Measurements from ENCODE around the gene PELI2. TPM values are rescaled to one million over a fixed set of nuclear protein-coding genes. Genes with fewer than 3 reads are reported as not detected.

The PELI2 gene
- total and polyA plus RNA-seq, 2 experiments from 2014 or later, result 8.0 to 24.5 TPM

DNA sequence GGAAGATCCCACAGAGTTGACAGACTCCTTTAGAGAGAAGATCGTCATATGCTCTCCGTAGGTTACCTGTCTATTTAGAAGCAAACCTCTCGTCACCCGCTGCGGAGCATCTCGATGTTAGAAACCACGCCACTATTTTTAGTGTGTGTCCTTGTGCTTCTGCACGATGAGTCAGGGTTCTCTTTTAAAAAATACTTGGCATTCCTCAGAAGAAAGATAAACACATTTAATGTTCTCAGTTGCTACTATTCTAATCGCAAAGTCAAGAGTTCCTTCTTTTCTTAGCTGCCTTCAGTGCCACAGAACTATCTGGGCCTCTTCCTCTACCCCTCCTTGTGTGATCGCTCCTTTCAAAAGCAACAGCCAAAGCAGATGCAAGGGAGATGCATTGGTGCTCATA is 192.4 kb downstream of the PELI2 start (continued):
- TF ChIP-seq, protein P1, sequence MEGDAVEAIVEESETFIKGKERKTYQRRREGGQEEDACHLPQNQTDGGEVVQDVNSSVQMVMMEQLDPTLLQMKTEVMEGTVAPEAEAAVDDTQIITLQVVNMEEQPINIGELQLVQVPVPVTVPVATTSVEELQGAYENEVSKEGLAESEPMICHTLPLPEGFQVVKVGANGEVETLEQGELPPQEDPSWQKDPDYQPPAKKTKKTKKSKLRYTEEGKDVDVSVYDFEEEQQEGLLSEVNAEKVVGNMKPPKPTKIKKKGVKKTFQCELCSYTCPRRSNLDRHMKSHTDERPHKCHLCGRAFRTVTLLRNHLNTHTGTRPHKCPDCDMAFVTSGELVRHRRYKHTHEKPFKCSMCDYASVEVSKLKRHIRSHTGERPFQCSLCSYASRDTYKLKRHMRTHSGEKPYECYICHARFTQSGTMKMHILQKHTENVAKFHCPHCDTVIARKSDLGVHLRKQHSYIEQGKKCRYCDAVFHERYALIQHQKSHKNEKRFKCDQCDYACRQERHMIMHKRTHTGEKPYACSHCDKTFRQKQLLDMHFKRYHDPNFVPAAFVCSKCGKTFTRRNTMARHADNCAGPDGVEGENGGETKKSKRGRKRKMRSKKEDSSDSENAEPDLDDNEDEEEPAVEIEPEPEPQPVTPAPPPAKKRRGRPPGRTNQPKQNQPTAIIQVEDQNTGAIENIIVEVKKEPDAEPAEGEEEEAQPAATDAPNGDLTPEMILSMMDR (conservative IDR thresholded peaks at IDR 0.05; ENCODE audit: low read depth in 2 of 2), result no peak
- TF ChIP-seq ZNF114 (CRISPR knock-in tag; IDR thresholded peaks at IDR 0.05), result no peak
- TF ChIP-seq POLR2AphosphoS5 (IDR thresholded peaks at IDR 0.05; ENCODE audit: low read depth), result no peak
- no peak for TF ChIP-seq EZH2phosphoT487 (IDR thresholded peaks at IDR 0.05; ENCODE audit: unreplicated experiment)
- no peak for TF ChIP-seq EZH2 (IDR thresholded peaks at IDR 0.05; ENCODE audit: low read depth, unreplicated experiment)
- TF ChIP-seq STAT1 (IDR thresholded peaks at IDR 0.05; ENCODE audit: unreplicated experiment), result no peak
- no peak for TF ChIP-seq ZNF331 (CRISPR knock-in tag; IDR thresholded peaks at IDR 0.05; ENCODE audit: low read depth)
- TF ChIP-seq, protein P2, sequence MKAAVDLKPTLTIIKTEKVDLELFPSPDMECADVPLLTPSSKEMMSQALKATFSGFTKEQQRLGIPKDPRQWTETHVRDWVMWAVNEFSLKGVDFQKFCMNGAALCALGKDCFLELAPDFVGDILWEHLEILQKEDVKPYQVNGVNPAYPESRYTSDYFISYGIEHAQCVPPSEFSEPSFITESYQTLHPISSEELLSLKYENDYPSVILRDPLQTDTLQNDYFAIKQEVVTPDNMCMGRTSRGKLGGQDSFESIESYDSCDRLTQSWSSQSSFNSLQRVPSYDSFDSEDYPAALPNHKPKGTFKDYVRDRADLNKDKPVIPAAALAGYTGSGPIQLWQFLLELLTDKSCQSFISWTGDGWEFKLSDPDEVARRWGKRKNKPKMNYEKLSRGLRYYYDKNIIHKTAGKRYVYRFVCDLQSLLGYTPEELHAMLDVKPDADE (IDR thresholded peaks at IDR 0.05), result no peak
- no peak for TF ChIP-seq NANOG (IDR thresholded peaks at IDR 0.05; ENCODE audit: borderline replicate concordance)
- TF ChIP-seq, protein P3, sequence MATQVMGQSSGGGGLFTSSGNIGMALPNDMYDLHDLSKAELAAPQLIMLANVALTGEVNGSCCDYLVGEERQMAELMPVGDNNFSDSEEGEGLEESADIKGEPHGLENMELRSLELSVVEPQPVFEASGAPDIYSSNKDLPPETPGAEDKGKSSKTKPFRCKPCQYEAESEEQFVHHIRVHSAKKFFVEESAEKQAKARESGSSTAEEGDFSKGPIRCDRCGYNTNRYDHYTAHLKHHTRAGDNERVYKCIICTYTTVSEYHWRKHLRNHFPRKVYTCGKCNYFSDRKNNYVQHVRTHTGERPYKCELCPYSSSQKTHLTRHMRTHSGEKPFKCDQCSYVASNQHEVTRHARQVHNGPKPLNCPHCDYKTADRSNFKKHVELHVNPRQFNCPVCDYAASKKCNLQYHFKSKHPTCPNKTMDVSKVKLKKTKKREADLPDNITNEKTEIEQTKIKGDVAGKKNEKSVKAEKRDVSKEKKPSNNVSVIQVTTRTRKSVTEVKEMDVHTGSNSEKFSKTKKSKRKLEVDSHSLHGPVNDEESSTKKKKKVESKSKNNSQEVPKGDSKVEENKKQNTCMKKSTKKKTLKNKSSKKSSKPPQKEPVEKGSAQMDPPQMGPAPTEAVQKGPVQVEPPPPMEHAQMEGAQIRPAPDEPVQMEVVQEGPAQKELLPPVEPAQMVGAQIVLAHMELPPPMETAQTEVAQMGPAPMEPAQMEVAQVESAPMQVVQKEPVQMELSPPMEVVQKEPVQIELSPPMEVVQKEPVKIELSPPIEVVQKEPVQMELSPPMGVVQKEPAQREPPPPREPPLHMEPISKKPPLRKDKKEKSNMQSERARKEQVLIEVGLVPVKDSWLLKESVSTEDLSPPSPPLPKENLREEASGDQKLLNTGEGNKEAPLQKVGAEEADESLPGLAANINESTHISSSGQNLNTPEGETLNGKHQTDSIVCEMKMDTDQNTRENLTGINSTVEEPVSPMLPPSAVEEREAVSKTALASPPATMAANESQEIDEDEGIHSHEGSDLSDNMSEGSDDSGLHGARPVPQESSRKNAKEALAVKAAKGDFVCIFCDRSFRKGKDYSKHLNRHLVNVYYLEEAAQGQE (IDR thresholded peaks at IDR 0.05; ENCODE audit: unreplicated experiment), result no peak

DNA sequence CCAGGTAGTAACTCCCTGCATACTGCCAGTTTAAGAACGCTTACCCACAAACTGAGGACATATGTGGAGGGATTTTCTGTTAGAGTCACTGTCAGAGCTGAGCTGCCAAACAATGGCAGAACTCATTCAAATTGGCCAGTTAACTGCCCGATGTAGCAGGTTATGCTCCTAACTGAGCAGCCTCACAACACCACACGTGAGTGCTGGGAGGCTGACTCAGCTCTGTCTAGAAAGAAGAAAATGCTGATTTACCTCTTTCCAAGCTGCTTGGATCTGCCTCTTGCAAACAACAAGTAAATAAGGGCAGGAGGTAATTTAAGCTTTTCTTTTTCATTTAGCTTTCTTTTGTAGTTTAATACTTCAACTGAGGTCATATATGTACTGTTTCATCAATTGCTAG is 195.6 kb downstream of the PELI2 start:
- Histone ChIP-seq H3K9me2 (ENCODE audit: insufficient read depth) (0 out of 2 replicates have a peak, but pooled peaks cover 6% of the 10 kb centered on the region), H3K27ac (ENCODE audit: low read depth) (no peak overlapping the region), H4K20me1 (replicated peaks; ENCODE audit: insufficient read depth) (no peaks in the 10 kb centered on the region), H3F3A (replicated peaks; ENCODE audit: low read depth) (no peaks in the 10 kb centered on the region), H3K79me2 (replicated peaks; ENCODE audit: insufficient read depth) (no peaks in the 10 kb centered on the region), H3K27me3 (ENCODE audit: insufficient read depth) (no peaks in the 10 kb centered on the region), H3K4me2 (no peak overlapping the region), H3K4me1 (ENCODE audit: insufficient read depth) (no peaks in the 10 kb centered on the region), H3K36me3 (ENCODE audit: insufficient read depth) (no peaks in the 10 kb centered on the region), H2AFZ (no peak overlapping the region), H3K4me3 (no peak overlapping the region)
- H3K27ac Mint-ChIP-seq, result no peak overlapping the region
- ATAC-seq (no peak), DNase-seq (ENCODE audit: low spot score) (no peak)
- peaks cover 3% of the 10 kb centered on the region for H3K27me3 Mint-ChIP-seq (ENCODE audit: insufficient read depth, low read depth, poor library complexity)
- peaks cover 6% of the 10 kb centered on the region for H3K36me3 Mint-ChIP-seq (ENCODE audit: low read depth)
- H3K4me3 Mint-ChIP-seq, result no peak overlapping the region
- H3K9me3 Mint-ChIP-seq, result peaks cover 7% of the 10 kb centered on the region
- H3K4me1 Mint-ChIP-seq, result no peaks in the 10 kb centered on the region
- TF ChIP-seq, protein P2 (IDR thresholded peaks at IDR 0.05), result no peak
- TF ChIP-seq EZH2phosphoT487 (IDR thresholded peaks at IDR 0.05; ENCODE audit: unreplicated experiment) (no peak), STAT1 (IDR thresholded peaks at IDR 0.05; ENCODE audit: unreplicated experiment) (no peak), ZNF331 (CRISPR knock-in tag; IDR thresholded peaks at IDR 0.05; ENCODE audit: low read depth) (no peak), NANOG (IDR thresholded peaks at IDR 0.05; ENCODE audit: borderline replicate concordance) (no peak), POLR2AphosphoS5 (IDR thresholded peaks at IDR 0.05; ENCODE audit: low read depth) (no peak), JUNB (IDR thresholded peaks at IDR 0.05; ENCODE audit: unreplicated experiment) (no peak)
- TF ChIP-seq, protein P3 (IDR thresholded peaks at IDR 0.05; ENCODE audit: unreplicated experiment), result no peak
- TF ChIP-seq, protein P1 (conservative IDR thresholded peaks at IDR 0.05; ENCODE audit: low read depth in 2 of 2), result no peak

Data from GM23338 (cell line).